WTC11 (cell line): ENCODE measurements around the gene NAA80.

ENCODE experiments used
- CREM ChIP-seq: sonication (generic); formaldehyde crosslinking; IDR thresholded peaks from 2 replicates; pipeline ENCODE4 v1.8.1; 2022; ENCODE audit warnings: mild to moderate bottlenecking, missing genetic modification reagents, moderate library complexity
- CTCF ChIP-seq: fragments of 200-600 bp; IDR thresholded peaks from 2 replicates; pipeline ENCODE4 v1.8.0; 2022; ENCODE audit warnings: antibody characterized with exemption
- NR1H2 ChIP-seq: sonication (generic); formaldehyde crosslinking; IDR thresholded peaks from 2 replicates; pipeline ENCODE4 v1.9.0; 2021; ENCODE audit warnings: mild to moderate bottlenecking, moderate library complexity, missing genetic modification reagents
- NR3C1 ChIP-seq: sonication (generic); formaldehyde crosslinking; conservative IDR thresholded peaks from 2 replicates; pipeline ENCODE4 v1.8.1; 2023; ENCODE audit warnings: low read depth, mild to moderate bottlenecking, missing genetic modification reagents
- SMAD3 ChIP-seq: sonication (generic); formaldehyde crosslinking; IDR thresholded peaks from 2 replicates; pipeline ENCODE4 v1.8.0; 2022; ENCODE audit warnings: missing genetic modification reagents, mild to moderate bottlenecking, borderline replicate concordance
- SP1 ChIP-seq: sonication (generic); formaldehyde crosslinking; conservative IDR thresholded peaks from 2 replicates; pipeline ENCODE4 v1.8.1; 2022; ENCODE audit warnings: missing genetic modification reagents
- ZNF121 ChIP-seq: sonication (generic); formaldehyde crosslinking; IDR thresholded peaks from 2 replicates; pipeline ENCODE4 v1.8.0; 2023; ENCODE audit warnings: missing genetic modification reagents
- ZNF219 ChIP-seq: sonication (generic); formaldehyde crosslinking; IDR thresholded peaks from 2 replicates; pipeline ENCODE4 v1.8.0; 2023; ENCODE audit warnings: missing genetic modification reagents, mild to moderate bottlenecking, borderline replicate concordance
- ZNF281 ChIP-seq: sonication (generic); formaldehyde crosslinking; IDR thresholded peaks from 2 replicates; pipeline ENCODE4 v1.8.0; 2023; ENCODE audit warnings: mild to moderate bottlenecking, missing genetic modification reagents

GRCh38 chr3:50258029-50258680 is 41.0 kb downstream of the NAA80 start:
- TF ChIP-seq CTCF (no peak), NR1H2 (CRISPR knock-in tag) (no peak), CREM (CRISPR knock-in tag) (no peak), ZNF219 (CRISPR knock-in tag) (no peak), SP1 (CRISPR knock-in tag) (no peak), ZNF121 (no peak), ZNF281 (no peak), SMAD3 (CRISPR knock-in tag) (no peak), NR3C1 (CRISPR knock-in tag) (no peak)
